Thyroid gland (tissue), 4 donors: ENCODE data around the gene MYH10.

Experiments
- CTCF ChIP-seq, 6 experiments: fragments of 200-600 bp in 3 of 6; fragments of 450-650 bp in 3 of 6; sonication (generic) in 3 of 6; IDR thresholded peaks; one replicate each; pipeline ENCODE4 v1.5.1; 2016 to 2019; ENCODE audit warnings: antibody characterized with exemption in 6 of 6, mild to moderate bottlenecking in 2 of 6, inconsistent platforms in 1 of 6, moderate library complexity in 1 of 6
- POLR2A ChIP-seq, 2 donors: fragments of 450-650 bp; IDR thresholded peaks; one replicate each; pipeline ENCODE4 v1.6.1; 2017; ENCODE audit warnings: antibody characterized with exemption in 2 of 2, mild to moderate bottlenecking in 2 of 2, moderate library complexity in 1 of 2

- TF ChIP-seq POLR2A (IDR thresholded peaks at IDR 0.05), result no peak
- TF ChIP-seq CTCF (IDR thresholded peaks at IDR 0.05), result no peak
Measured at GRCh38 chr17:8542599-8543502, 87.7 kb downstream of the MYH10 start.
